Measurements from ENCODE around the gene VRTN. TPM values are rescaled to one million over a fixed set of nuclear protein-coding genes. Genes with fewer than 3 reads are reported as not detected.

VRTN gene
- total and polyA plus RNA-seq, 2 of the 8 experiments (the other 6 are each of a cell fraction or from before 2014, with no cell fraction given), result 133 to 148 TPM

DNA sequence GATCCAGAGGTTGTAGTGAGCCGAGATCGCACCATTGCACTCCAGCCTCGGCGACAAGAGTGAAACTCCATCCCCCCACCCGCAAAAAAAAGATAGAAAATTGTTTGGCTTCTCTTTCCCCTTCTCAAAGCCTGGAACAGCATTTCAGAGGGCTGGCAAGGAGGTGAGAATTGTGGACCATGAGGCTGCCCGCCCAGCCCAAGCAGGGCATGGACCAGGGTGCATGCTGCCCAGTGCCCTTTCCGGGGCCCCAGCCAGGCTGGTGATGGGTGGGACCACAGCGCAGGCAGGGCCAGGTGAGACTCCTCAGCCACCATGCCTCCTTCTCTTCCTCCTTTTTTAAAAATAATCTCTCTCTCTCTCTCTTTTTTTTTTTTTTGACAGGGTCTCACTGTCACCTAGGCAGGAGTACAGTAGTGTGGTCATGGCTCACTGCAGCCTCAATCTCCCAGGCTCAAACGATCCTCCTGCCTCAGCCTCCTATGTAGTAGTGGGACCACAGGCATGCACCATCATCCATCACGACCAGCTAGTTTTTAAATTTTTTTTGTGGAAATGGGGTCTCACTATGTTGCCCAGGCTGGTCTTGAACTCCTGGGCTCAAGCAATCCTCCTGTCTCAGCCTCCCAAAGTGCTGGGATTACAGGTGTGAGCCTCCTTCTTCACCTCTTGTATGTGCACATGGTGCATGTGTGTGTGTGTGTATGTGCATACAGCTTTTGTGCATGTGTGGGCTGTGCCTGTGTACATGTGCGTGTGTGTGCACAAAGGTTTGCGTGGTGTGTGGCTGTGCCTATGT, 55.5 kb downstream of the VRTN start:
- Histone ChIP-seq H3K4me3 (ENCODE audit: extremely low read depth in 1 of 4, insufficient read depth in 2 of 4, low read depth in 3 of 4, low read length in 4 of 4) (no peak overlapping the region), H4K8ac (ENCODE audit: extremely low read depth, insufficient read depth, low read length) (no peak overlapping the region), H3K4ac (replicated peaks; ENCODE audit: insufficient read length, low read depth, low read length) (no peak overlapping the region), H3K23ac (ENCODE audit: insufficient read length) (no peak overlapping the region), H3K9me3 (ENCODE audit: insufficient read depth in 2 of 2, low read depth in 1 of 2, low read length in 1 of 2) (no peaks in the 10 kb centered on the region), H3K4me1 (replicated peaks in 1 of 4; ENCODE audit: control insufficient read depth in 3 of 4, insufficient read depth in 4 of 4, low read length in 3 of 4) (peaks cover 3 to 34% (median 25%) of the 10 kb centered on the region in 4 experiments), H3K36me3 (ENCODE audit: control insufficient read depth in 2 of 4, insufficient read depth in 4 of 4, low read length in 3 of 4) (no peaks in the 10 kb centered on the region), H4K5ac (ENCODE audit: insufficient read length, low read depth, low read length) (no peak overlapping the region), H2BK12ac (ENCODE audit: low read depth, low read length) (peak overlapping the region; percentile 84; the same call in 1 of the 2 replicates), H3K18ac (ENCODE audit: extremely low read depth, low read length) (peak overlapping the region; percentile 32; the same call in 1 of the 2 replicates), H3K56ac (replicated peaks; ENCODE audit: insufficient read length, low read depth, low read length) (no peak overlapping the region), H4K91ac (replicated peaks; ENCODE audit: insufficient read length, low read length) (peak overlapping the region; percentile 30), H4K20me1 (replicated peaks in 1 of 2; ENCODE audit: control insufficient read depth in 1 of 2, insufficient read depth in 2 of 2, low read length in 2 of 2) (no peaks in the 10 kb centered on the region), H2AFZ (ENCODE audit: low read length) (no peak overlapping the region), H2AK5ac (ENCODE audit: low read depth, low read length) (peak overlapping the region; percentile 99; the same call in 1 of the 2 replicates), H3K27ac (ENCODE audit: low read depth, low read length) (no peak overlapping the region), H3K27me3 (replicated peaks in 1 of 4; ENCODE audit: control insufficient read depth in 3 of 4, extremely low read depth in 1 of 4, insufficient read depth in 3 of 4, low read length in 3 of 4) (no peaks in the 10 kb centered on the region), H3K79me2 (ENCODE audit: control insufficient read depth in 1 of 2, insufficient read depth in 2 of 2, low read length in 2 of 2) (no peaks in the 10 kb centered on the region), H3K4me2 (ENCODE audit: insufficient read depth in 1 of 2, low read depth in 2 of 2, low read length in 2 of 2) (no peak overlapping the region), H2BK15ac (ENCODE audit: low read length) (peak overlapping the region; percentile 72; the same call in 1 of the 2 replicates), H2BK120ac (replicated peaks; ENCODE audit: low read depth, low read length) (no peak overlapping the region), H3K9ac (replicated peaks in 1 of 4; ENCODE audit: extremely low read depth in 1 of 4, low read depth in 3 of 4, low read length in 3 of 4) (no peak overlapping the region), H3K23me2 (ENCODE audit: low read depth, low read length) (peaks cover 2% of the 10 kb centered on the region; the same call in 1 of the 2 replicates), H2BK20ac (ENCODE audit: low read length) (peak overlapping the region; percentile 40; the same call in 1 of the 2 replicates), H3K14ac (ENCODE audit: insufficient read length) (no peak overlapping the region), H3K79me1 (ENCODE audit: low read depth, low read length) (no peaks in the 10 kb centered on the region), H2BK5ac (ENCODE audit: low read depth, low read length) (peak overlapping the region; percentile 44)
- 91% methylated on average over 7 of the region's 12 CpGs; no CpG with 5 or more reads in 1 of the 2 experiments for WGBS, 2 experiments (ENCODE audit: extremely low coverage in 1 of 2, insufficient coverage in 1 of 2, insufficient read length in 1 of 2, insufficient replicate concordance in 2 of 2, low coverage in 1 of 2, low lambda C conversion rate in 2 of 2, missing lambda C conversion rate in 1 of 2)
- ChIA-PET POLR2A (ENCODE audit: partially characterized antibody) (no interaction called here), CTCF (ENCODE audit: partially characterized antibody) (interaction anchor here (1.0 to 2.3 kb wide), 3 partner anchors 11 to 56 kb away, joined by 3 to 9 read pairs (median 3); no protein-coding TSS in a partner anchor)
- FAIRE-seq (no peak), DNase-seq (ENCODE audit: low read depth in 1 of 2, low spot score in 2 of 2) (no peak)
- TF ChIP-seq EZH2 (IDR thresholded peaks at IDR 0.05; ENCODE audit: low read depth, low read length, severe bottlenecking) (no peak), TAF1 (IDR thresholded peaks at IDR 0.05; ENCODE audit: low read depth, low read length) (no peak), NRF1 (IDR thresholded peaks at IDR 0.05; ENCODE audit: low read depth, low read length) (no peak), GTF2F1 (IDR thresholded peaks at IDR 0.05; ENCODE audit: borderline replicate concordance, low read depth, low read length) (no peak), ASH2L (IDR thresholded peaks at IDR 0.05; ENCODE audit: low read length) (no peak), POLR2A (IDR thresholded peaks at IDR 0.05; ENCODE audit: control extremely low read depth in 1 of 2, low read depth in 2 of 2, low read length in 2 of 2) (no peak), ZNF274 (IDR thresholded peaks at IDR 0.05; ENCODE audit: borderline replicate concordance, extremely low read depth, low read length) (no peak), SIX5 (IDR thresholded peaks at IDR 0.05; ENCODE audit: low read depth, low read length) (no peak), MAFK (IDR thresholded peaks at IDR 0.05; ENCODE audit: low read depth, low read length) (no peak)
- TF ChIP-seq, protein P1, sequence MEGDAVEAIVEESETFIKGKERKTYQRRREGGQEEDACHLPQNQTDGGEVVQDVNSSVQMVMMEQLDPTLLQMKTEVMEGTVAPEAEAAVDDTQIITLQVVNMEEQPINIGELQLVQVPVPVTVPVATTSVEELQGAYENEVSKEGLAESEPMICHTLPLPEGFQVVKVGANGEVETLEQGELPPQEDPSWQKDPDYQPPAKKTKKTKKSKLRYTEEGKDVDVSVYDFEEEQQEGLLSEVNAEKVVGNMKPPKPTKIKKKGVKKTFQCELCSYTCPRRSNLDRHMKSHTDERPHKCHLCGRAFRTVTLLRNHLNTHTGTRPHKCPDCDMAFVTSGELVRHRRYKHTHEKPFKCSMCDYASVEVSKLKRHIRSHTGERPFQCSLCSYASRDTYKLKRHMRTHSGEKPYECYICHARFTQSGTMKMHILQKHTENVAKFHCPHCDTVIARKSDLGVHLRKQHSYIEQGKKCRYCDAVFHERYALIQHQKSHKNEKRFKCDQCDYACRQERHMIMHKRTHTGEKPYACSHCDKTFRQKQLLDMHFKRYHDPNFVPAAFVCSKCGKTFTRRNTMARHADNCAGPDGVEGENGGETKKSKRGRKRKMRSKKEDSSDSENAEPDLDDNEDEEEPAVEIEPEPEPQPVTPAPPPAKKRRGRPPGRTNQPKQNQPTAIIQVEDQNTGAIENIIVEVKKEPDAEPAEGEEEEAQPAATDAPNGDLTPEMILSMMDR (IDR thresholded peaks at IDR 0.05; ENCODE audit: control extremely low read depth in 1 of 3, insufficient read depth in 1 of 3, low read depth in 1 of 3, low read length in 3 of 3), result no peak
